Coronary artery (tissue), 2 donors: ENCODE results near the gene ZNF385C.
A peak's percentile ranks its signal among the peaks of the same experiment; 100 is the strongest.

Experiments
- DNase-seq: peaks from one replicate; pipeline ENCODE4 v3.0.0-alpha.2; 2017; ENCODE audit warnings: low spot score
- H3K27ac ChIP-seq, 2 donors: fragments of 200-600 bp; sonication (generic); one replicate each; pipeline ENCODE4 v1.5.1; 2016 to 2019
- H3K4me3 ChIP-seq: fragments of 200-600 bp; sonication (generic); 2 replicates; pipeline ENCODE4 v1.5.1; 2016; ENCODE audit warnings: mild to moderate bottlenecking, moderate library complexity
- CTCF ChIP-seq: fragments of 200-600 bp; sonication (generic); IDR thresholded peaks from one replicate; pipeline ENCODE4 v1.5.1; 2019; ENCODE audit warnings: antibody characterized with exemption

The ZNF385C gene

GRCh38 chr17:41984454-41984853 lies 113.8 kb downstream of the ZNF385C start:
- H3K4me3 ChIP-seq = no peak overlapping the region
- no peak for TF ChIP-seq CTCF
- no peak for DNase-seq
- no peak overlapping the region for H3K27ac ChIP-seq

- no peak overlapping the region for H3K4me3 ChIP-seq
- peak; percentile 52 for DNase-seq
- H3K27ac ChIP-seq = no peak overlapping the region
- no peak for TF ChIP-seq CTCF
These were observed 116.1 kb downstream of the ZNF385C start for GRCh38 chr17:41982026-41982760.

GRCh38 chr17:41977991-41978390 lies 120.3 kb downstream of the ZNF385C start:
- TF ChIP-seq CTCF = no peak
- Histone ChIP-seq H3K27ac (no peak overlapping the region), H3K4me3 (no peak overlapping the region)
- no peak for DNase-seq

GRCh38 chr17:41976142-41976768 lies 122.0 kb downstream of the ZNF385C start:
- Histone ChIP-seq H3K4me3 (no peak overlapping the region), H3K27ac (peak overlapping the region in 1 of 2 donors; percentile 65)
- no peak for TF ChIP-seq CTCF
- no peak for DNase-seq
